ENCODE data around the gene JMJD1C.

The JMJD1C gene

GRCh38 chr10:63140077-63140476 is 325.7 kb downstream of the JMJD1C start:
- H3K4me3 ChIP-seq (ENCODE audit: low read length) = no peak overlapping the region
- DNase-seq (ENCODE audit: low read depth) = no peak
- no peak for TF ChIP-seq CTCF (conservative IDR thresholded peaks at IDR 0.05; ENCODE audit: low read length)

GRCh38 chr10:63137306-63137705 is 328.5 kb downstream of the JMJD1C start:
- no peak overlapping the region for H3K4me3 ChIP-seq (ENCODE audit: low read length)
- DNase-seq (ENCODE audit: low read depth) = peak; percentile 69
- no peak for TF ChIP-seq CTCF (conservative IDR thresholded peaks at IDR 0.05; ENCODE audit: low read length)

- peak; percentile 58 for DNase-seq (ENCODE audit: low read depth)
- TF ChIP-seq CTCF (conservative IDR thresholded peaks at IDR 0.05; ENCODE audit: low read length) = no peak
Measured at GRCh38 chr10:63133821-63134557, 331.8 kb downstream of the JMJD1C start.

GRCh38 chr10:63133056-63133820 is 332.5 kb downstream of the JMJD1C start, which contains the start of gene NRBF2:
Gene NRBF2, plus strand, starts transcription at chr10:63133328. Its CDS starts 143 bp downstream, at chr10:63133471.
- peak; percentile 26 for TF ChIP-seq CTCF (conservative IDR thresholded peaks at IDR 0.05; ENCODE audit: low read length)
- DNase-seq (ENCODE audit: low read depth) = peak; percentile 98
- peak within 1 kb of the TSS; percentile 91 for H3K4me3 ChIP-seq (ENCODE audit: low read length)

More at GRCh38 chr10:63133821-63134557, 331.8 kb downstream of the JMJD1C start:
- peak overlapping the region; percentile 91 for H3K4me3 ChIP-seq (ENCODE audit: low read length)

- peak overlapping the region; percentile 91 for H3K4me3 ChIP-seq (ENCODE audit: low read length)
- no peak for TF ChIP-seq CTCF (conservative IDR thresholded peaks at IDR 0.05; ENCODE audit: low read length)
- no peak for DNase-seq (ENCODE audit: low read depth)
Measured at GRCh38 chr10:63132651-63133055, 333.1 kb downstream of the JMJD1C start.

- DNase-seq (ENCODE audit: low read depth) = no peak
- TF ChIP-seq CTCF (conservative IDR thresholded peaks at IDR 0.05; ENCODE audit: low read length) = no peak
- H3K4me3 ChIP-seq (ENCODE audit: low read length) = no peak overlapping the region
Measured at GRCh38 chr10:63129888-63130287, 335.9 kb downstream of the JMJD1C start.

Data from AG10803 (cell line).